Breast epithelium (tissue), 3 donors: ENCODE results near the gene GALNTL6.

Experiments used
- CTCF ChIP-seq, 3 donors: fragments of 450-650 bp; IDR thresholded peaks; one replicate each; pipeline ENCODE4 v1.5.1; 2016 to 2017; ENCODE audit warnings: antibody characterized with exemption in 3 of 3, mild to moderate bottlenecking in 3 of 3, moderate library complexity in 3 of 3
- POLR2A ChIP-seq: fragments of 450-650 bp; IDR thresholded peaks from one replicate; pipeline ENCODE4 v1.6.1; 2016; ENCODE audit warnings: antibody characterized with exemption, mild to moderate bottlenecking, moderate library complexity
- POLR2AphosphoS5 ChIP-seq, 3 donors: sonication (generic); formaldehyde crosslinking; IDR thresholded peaks; one replicate each; pipeline ENCODE4 v1.6.1; 2017; ENCODE audit warnings: antibody characterized with exemption in 3 of 3

GRCh38 chr4:172686021-172686420, 872.8 kb downstream of the GALNTL6 start:
- TF ChIP-seq CTCF (IDR thresholded peaks at IDR 0.05) = no peak
- TF ChIP-seq POLR2A = no peak
- no peak for TF ChIP-seq POLR2AphosphoS5 (IDR thresholded peaks at IDR 0.05)
